ENCODE measurements around the gene ZC2HC1C. TPM values are rescaled to one million over a fixed set of nuclear protein-coding genes. Genes with fewer than 3 reads are reported as not detected.

ZC2HC1C gene
- total and polyA plus RNA-seq, 2 of the 13 experiments (the other 11 are each of a cell fraction or from before 2014, with no cell fraction given) = 3.3 to 3.5 TPM

GRCh38 chr14:75041613-75042012, 27.8 kb upstream of the ZC2HC1C start (continued):
- TF ChIP-seq BCL3 (CRISPR knock-in tag; IDR thresholded peaks at IDR 0.05) (no peak), NCOA2 (CRISPR knock-in tag; IDR thresholded peaks at IDR 0.05) (peak; percentile 31; the same call in 1 of the 2 replicates), SOX6 (IDR thresholded peaks at IDR 0.05) (no peak), SOX6 (CRISPR knock-in tag; IDR thresholded peaks at IDR 0.05) (peak; percentile 54), ZNF530 (CRISPR knock-in tag; IDR thresholded peaks at IDR 0.05; ENCODE audit: low read depth) (no peak), ZNF34 (CRISPR knock-in tag; IDR thresholded peaks at IDR 0.05; ENCODE audit: borderline replicate concordance) (0 out of 2 replicates have a peak, but pooled peaks have one; percentile 52), ZBTB39 (CRISPR knock-in tag; IDR thresholded peaks at IDR 0.05) (no peak), HDAC2 (CRISPR knock-in tag; IDR thresholded peaks at IDR 0.05) (peak; percentile 52; the same call in 1 of the 2 replicates), CBFB (CRISPR knock-in tag; IDR thresholded peaks at IDR 0.05) (no peak), PREB (CRISPR knock-in tag; IDR thresholded peaks at IDR 0.05) (no peak), IKZF5 (CRISPR knock-in tag; IDR thresholded peaks at IDR 0.05) (peak; percentile 31; the same call in 1 of the 2 replicates), CHD4 (IDR thresholded peaks at IDR 0.05; ENCODE audit: borderline replicate concordance, low read length) (no peak), ARID5B (CRISPR knock-in tag; IDR thresholded peaks at IDR 0.05) (peak; percentile 78), SMAD3 (CRISPR knock-in tag; IDR thresholded peaks at IDR 0.05) (no peak), ZFP36L1 (CRISPR knock-in tag; IDR thresholded peaks at IDR 0.05) (0 out of 2 replicates have a peak, but pooled peaks have one; percentile 24), IRF1 (CRISPR knock-in tag; IDR thresholded peaks at IDR 0.05; ENCODE audit: low read depth) (no peak), KAT8 (CRISPR knock-in tag; IDR thresholded peaks at IDR 0.05) (0 out of 2 replicates have a peak, but pooled peaks have one; percentile 29), ZGPAT (CRISPR knock-in tag; IDR thresholded peaks at IDR 0.05) (no peak)
